ENCODE data around the gene ATP8B3.

GRCh38 chr19:1855828-1856255 lies 43.8 kb upstream of the ATP8B3 start:
- TF ChIP-seq POU2F2 (IDR thresholded peaks at IDR 0.05; ENCODE audit: borderline replicate concordance, low read depth, low read length) = no peak
- TF ChIP-seq POLR2AphosphoS5 (IDR thresholded peaks at IDR 0.05; ENCODE audit: low read length) = no peak
- no peak for TF ChIP-seq SIX5 (IDR thresholded peaks at IDR 0.05; ENCODE audit: low read depth, low read length, severe bottlenecking)
- TF ChIP-seq, protein P1, sequence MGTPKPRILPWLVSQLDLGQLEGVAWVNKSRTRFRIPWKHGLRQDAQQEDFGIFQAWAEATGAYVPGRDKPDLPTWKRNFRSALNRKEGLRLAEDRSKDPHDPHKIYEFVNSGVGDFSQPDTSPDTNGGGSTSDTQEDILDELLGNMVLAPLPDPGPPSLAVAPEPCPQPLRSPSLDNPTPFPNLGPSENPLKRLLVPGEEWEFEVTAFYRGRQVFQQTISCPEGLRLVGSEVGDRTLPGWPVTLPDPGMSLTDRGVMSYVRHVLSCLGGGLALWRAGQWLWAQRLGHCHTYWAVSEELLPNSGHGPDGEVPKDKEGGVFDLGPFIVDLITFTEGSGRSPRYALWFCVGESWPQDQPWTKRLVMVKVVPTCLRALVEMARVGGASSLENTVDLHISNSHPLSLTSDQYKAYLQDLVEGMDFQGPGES (IDR thresholded peaks at IDR 0.05) = no peak
- TF ChIP-seq MEF2A (IDR thresholded peaks at IDR 0.05; ENCODE audit: insufficient read depth, low read depth, low read length) = no peak
- TF ChIP-seq GATAD2B (conservative IDR thresholded peaks at IDR 0.05; ENCODE audit: low read depth) = peak; percentile 30; the same call in 1 of the 2 replicates
- TF ChIP-seq EP300 (IDR thresholded peaks at IDR 0.05; ENCODE audit: borderline replicate concordance in 1 of 2, control insufficient read depth in 1 of 2, low read depth in 2 of 2, low read length in 2 of 2) = no peak
- TF ChIP-seq CTCF (IDR thresholded peaks at IDR 0.05 in 2 of 3, conservative IDR thresholded peaks at IDR 0.05 in 1 of 3; ENCODE audit: control insufficient read depth in 2 of 3, extremely low read depth in 1 of 3, insufficient read depth in 1 of 3, low read depth in 3 of 3, low read length in 3 of 3) = no peak

Data from GM12878 (cell line).